Gastrocnemius medialis (tissue), 4 donors: Measurements from ENCODE around the gene KLK8.

ENCODE experiments used
- CTCF ChIP-seq, 5 experiments: fragments of 450-650 bp in 3 of 5; fragments of 200-600 bp in 2 of 5; sonication (generic) in 2 of 5; IDR thresholded peaks in 4 of 5; conservative IDR thresholded peaks in 1 of 5; 1 replicate in 4 of 5; 2 replicates in 1 of 5; pipeline ENCODE4 v1.5.1; 2016 to 2019; ENCODE audit warnings: antibody characterized with exemption in 5 of 5, mild to moderate bottlenecking in 3 of 5, moderate library complexity in 3 of 5
- POLR2A ChIP-seq, 2 donors: fragments of 450-650 bp; IDR thresholded peaks; one replicate each; pipeline ENCODE4 v1.6.1; 2017; ENCODE audit warnings: antibody characterized with exemption in 2 of 2, mild to moderate bottlenecking in 2 of 2, moderate library complexity in 2 of 2

DNA sequence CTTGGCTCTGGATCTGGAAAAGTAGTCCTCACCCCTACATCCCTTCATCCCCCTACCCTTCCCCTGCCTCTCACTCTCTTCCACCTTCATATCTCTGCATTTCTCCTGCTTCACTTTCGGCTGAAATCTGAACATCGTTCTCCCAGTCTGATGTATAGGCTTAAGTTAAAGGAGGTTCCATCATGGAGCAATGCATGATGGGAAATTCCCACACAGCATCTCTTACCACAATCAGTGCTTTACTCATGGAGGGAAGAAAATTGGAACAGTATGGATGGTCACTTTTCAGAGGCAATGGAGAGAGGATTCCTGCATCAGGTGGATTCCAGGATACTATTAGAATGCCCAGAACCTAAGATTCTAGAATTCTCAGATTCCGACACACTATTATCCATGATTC, 6.1 kb upstream of the KLK8 start:
- TF ChIP-seq CTCF (IDR thresholded peaks at IDR 0.05 in 4 of 5, conservative IDR thresholded peaks at IDR 0.05 in 1 of 5) (no peak), POLR2A (IDR thresholded peaks at IDR 0.05) (no peak)
